ENCODE data around the gene USF3. TPM values are rescaled to one million over a fixed set of nuclear protein-coding genes. Genes with fewer than 3 reads are reported as not detected.

USF3 gene
- total RNA-seq, 5 donors from 2014 or later (not counting 1 experiment from before 2014, with no cell fraction given), result 16.9 to 31.7 (median 22.1) TPM

DNA sequence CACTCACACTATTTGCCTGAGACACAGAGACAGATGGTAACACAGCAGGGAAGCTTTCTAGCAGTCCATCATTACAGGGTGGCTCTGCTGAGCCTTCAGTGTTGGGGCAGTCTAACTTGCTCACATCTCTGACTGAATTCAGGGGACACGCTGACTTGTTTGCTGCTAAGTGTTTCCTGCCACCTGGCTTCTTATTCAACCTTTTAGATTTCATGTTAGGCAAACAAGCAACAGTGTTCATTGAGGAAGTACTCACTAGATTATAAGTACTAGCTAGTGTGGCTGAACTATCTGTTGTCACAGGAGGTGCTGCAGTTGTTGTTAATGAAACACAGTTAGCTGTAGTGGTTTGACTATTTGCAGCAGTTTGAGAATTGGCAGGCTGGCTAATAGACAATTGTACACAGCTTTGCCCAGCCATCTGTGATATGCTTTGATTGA, 37.3 kb downstream of the USF3 start:
- ATAC-seq (replicated peaks in 1 of 4) (no peak), DNase-seq (no peak)
- no CpG with 5 or more reads among the region's 1 CpG for WGBS (ENCODE audit: insufficient coverage)
- H3K27ac ChIP-seq (ENCODE audit: low read length), result no peak overlapping the region
- H3K9me3 ChIP-seq, result no peaks in the 10 kb centered on the region
- H3K36me3 Mint-ChIP-seq, result peaks cover 81% of the 10 kb centered on the region
- H3K9me3 Mint-ChIP-seq, result no peaks in the 10 kb centered on the region
- ChIA-PET POLR2A (no interaction called here), CTCF (no interaction called here)
- no peak overlapping the region for H3K4me3 Mint-ChIP-seq
- no peaks in the 10 kb centered on the region for H3K27me3 ChIP-seq (replicated peaks in 1 of 2; ENCODE audit: control insufficient read depth in 2 of 2, extremely low read depth in 1 of 2, insufficient read depth in 2 of 2, low read length in 1 of 2)
- no peak overlapping the region for H3K4me3 ChIP-seq (ENCODE audit: control insufficient read depth in 1 of 2, extremely low read depth in 1 of 2, low read length in 1 of 2)
- H3K4me1 ChIP-seq (ENCODE audit: control insufficient read depth in 1 of 2, extremely low read depth in 1 of 2, insufficient read depth in 2 of 2, low read length in 2 of 2), result no peaks in the 10 kb centered on the region
- H3K27me3 Mint-ChIP-seq, result no peaks in the 10 kb centered on the region
- H3K4me1 Mint-ChIP-seq, result peaks cover 0 to 19% (median 6%) of the 10 kb centered on the region in 3 donors
- H3K27ac Mint-ChIP-seq, result peak overlapping the region in 1 of 2 donors; percentile 7
- peaks cover 0 to 76% of the 10 kb centered on the region in 2 donors for H3K36me3 ChIP-seq (ENCODE audit: control insufficient read depth in 2 of 2, extremely low read depth in 1 of 2, insufficient read depth in 1 of 2, low read length in 1 of 2)

DNA sequence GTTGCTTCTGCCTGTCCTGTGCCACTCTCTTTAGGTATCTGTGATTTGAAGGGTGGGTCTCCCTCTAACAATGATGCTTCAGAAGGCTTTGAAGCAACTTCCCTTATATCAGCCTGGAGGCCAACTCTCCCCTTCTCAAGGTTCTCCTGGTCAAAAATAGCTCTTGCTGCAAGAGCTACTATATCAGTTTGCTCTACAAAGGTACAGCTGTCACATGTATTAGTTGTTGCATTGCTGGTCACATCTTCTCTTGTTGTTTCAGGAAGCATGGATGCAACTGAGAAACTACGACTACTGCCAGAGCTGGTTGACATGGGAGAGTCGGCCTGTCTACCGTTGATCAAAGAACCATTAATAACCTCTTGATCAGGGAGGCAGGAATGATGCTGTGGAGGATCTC, 38.3 kb downstream of the USF3 start:
- H3K27ac ChIP-seq (ENCODE audit: low read length), result no peak overlapping the region
- H3K9me3 Mint-ChIP-seq, result no peaks in the 10 kb centered on the region
- H3K27me3 ChIP-seq (replicated peaks in 1 of 2; ENCODE audit: control insufficient read depth in 2 of 2, extremely low read depth in 1 of 2, insufficient read depth in 2 of 2, low read length in 1 of 2), result no peaks in the 10 kb centered on the region
- ATAC-seq (replicated peaks in 1 of 4) (no peak), DNase-seq (no peak)
- no peaks in the 10 kb centered on the region for H3K4me1 ChIP-seq (ENCODE audit: control insufficient read depth in 1 of 2, extremely low read depth in 1 of 2, insufficient read depth in 2 of 2, low read length in 2 of 2)
- no peaks in the 10 kb centered on the region for H3K9me3 ChIP-seq
- H3K4me3 Mint-ChIP-seq, result no peak overlapping the region
- H3K36me3 Mint-ChIP-seq, result peaks cover 75% of the 10 kb centered on the region
- H3K4me1 Mint-ChIP-seq, result peaks cover 0 to 18% (median 6%) of the 10 kb centered on the region in 3 donors
- ChIA-PET POLR2A (no interaction called here), CTCF (interaction anchor here in 1 of 2 donors (0.5 kb wide), 1 partner anchor 10 kb away, joined by 3 read pairs; no protein-coding TSS in a partner anchor)
- H3K27me3 Mint-ChIP-seq, result no peaks in the 10 kb centered on the region
- 100% methylated on average over 1 of the region's 3 CpGs for WGBS (ENCODE audit: insufficient coverage)
- H3K4me3 ChIP-seq (ENCODE audit: control insufficient read depth in 1 of 2, extremely low read depth in 1 of 2, low read length in 1 of 2), result no peak overlapping the region
- H3K36me3 ChIP-seq (ENCODE audit: control insufficient read depth in 2 of 2, extremely low read depth in 1 of 2, insufficient read depth in 1 of 2, low read length in 1 of 2), result peaks cover 0 to 67% of the 10 kb centered on the region in 2 donors
- H3K27ac Mint-ChIP-seq, result no peak overlapping the region

DNA sequence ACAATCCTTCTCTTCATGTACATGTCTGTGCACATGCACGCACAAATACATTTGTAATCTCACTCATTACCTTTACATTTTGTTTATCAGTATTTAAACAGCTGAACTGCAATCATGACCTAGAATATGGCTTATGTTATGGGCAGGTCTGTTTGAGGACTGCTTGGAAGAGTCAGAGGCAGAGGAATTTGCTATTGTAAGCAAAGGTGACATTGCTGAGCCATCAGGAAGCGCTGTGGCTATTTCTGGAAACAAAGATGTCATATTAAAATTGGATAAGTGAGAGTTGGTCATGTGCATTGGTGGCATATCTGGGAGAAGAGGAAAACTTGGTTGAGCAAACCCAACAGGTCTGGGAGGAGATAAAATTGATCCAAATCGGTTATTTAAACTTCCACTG, 41.6 kb downstream of the USF3 start:
- Mint-ChIP-seq H3K36me3 (peaks cover 61% of the 10 kb centered on the region), H3K27ac (no peak overlapping the region), H3K4me1 (peaks cover 0 to 15% (median 6%) of the 10 kb centered on the region in 3 donors), H3K27me3 (no peaks in the 10 kb centered on the region), H3K4me3 (no peak overlapping the region), H3K9me3 (no peaks in the 10 kb centered on the region)
- 100% methylated on average over 1 of the region's 3 CpGs for WGBS (ENCODE audit: insufficient coverage)
- DNase-seq, result no peak
- Histone ChIP-seq H3K27ac (ENCODE audit: low read length) (no peak overlapping the region), H3K9me3 (no peaks in the 10 kb centered on the region), H3K4me1 (ENCODE audit: control insufficient read depth in 1 of 2, extremely low read depth in 1 of 2, insufficient read depth in 2 of 2, low read length in 2 of 2) (no peaks in the 10 kb centered on the region), H3K36me3 (ENCODE audit: control insufficient read depth in 2 of 2, extremely low read depth in 1 of 2, insufficient read depth in 1 of 2, low read length in 1 of 2) (peaks cover 0 to 37% of the 10 kb centered on the region in 2 donors), H3K4me3 (ENCODE audit: control insufficient read depth in 1 of 2, extremely low read depth in 1 of 2, low read length in 1 of 2) (no peak overlapping the region), H3K27me3 (replicated peaks in 1 of 2; ENCODE audit: control insufficient read depth in 2 of 2, extremely low read depth in 1 of 2, insufficient read depth in 2 of 2, low read length in 1 of 2) (no peaks in the 10 kb centered on the region)
- ChIA-PET CTCF (no interaction called here), POLR2A (no interaction called here)
- no peak for ATAC-seq (replicated peaks in 1 of 4)

DNA sequence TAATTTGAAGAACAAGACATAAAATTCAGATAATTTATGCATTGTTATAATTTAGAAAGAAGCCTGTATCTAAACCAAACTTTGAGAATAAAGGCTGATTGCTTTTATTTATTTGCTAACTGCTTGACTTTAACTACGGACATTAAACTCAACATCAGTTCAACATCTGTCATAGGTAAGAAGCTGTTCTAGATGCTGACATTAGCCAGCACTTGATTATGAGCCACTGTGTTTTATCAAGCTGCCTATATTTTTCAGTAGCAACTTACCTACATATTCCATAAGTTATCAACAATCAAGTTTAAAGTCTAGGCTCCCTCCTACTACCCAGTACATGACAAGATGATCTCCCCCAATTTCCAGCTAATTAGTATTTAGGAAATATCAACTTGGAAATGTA, 42.1 kb downstream of the USF3 start:
- Histone ChIP-seq H3K36me3 (ENCODE audit: control insufficient read depth in 2 of 2, extremely low read depth in 1 of 2, insufficient read depth in 1 of 2, low read length in 1 of 2) (peaks cover 0 to 32% of the 10 kb centered on the region in 2 donors), H3K9me3 (no peaks in the 10 kb centered on the region), H3K27me3 (replicated peaks in 1 of 2; ENCODE audit: control insufficient read depth in 2 of 2, extremely low read depth in 1 of 2, insufficient read depth in 2 of 2, low read length in 1 of 2) (no peaks in the 10 kb centered on the region), H3K4me1 (ENCODE audit: control insufficient read depth in 1 of 2, extremely low read depth in 1 of 2, insufficient read depth in 2 of 2, low read length in 2 of 2) (no peaks in the 10 kb centered on the region), H3K4me3 (ENCODE audit: control insufficient read depth in 1 of 2, extremely low read depth in 1 of 2, low read length in 1 of 2) (no peak overlapping the region), H3K27ac (ENCODE audit: low read length) (no peak overlapping the region)
- ChIA-PET POLR2A (interaction anchor here (0.6 kb wide), 2 partner anchors 94 to 160 kb away, joined by 3 to 6 read pairs; no protein-coding TSS in a partner anchor), CTCF (interaction anchor here in 1 of 2 donors (0.5 kb wide), 1 partner anchor 32 kb away, joined by 8 read pairs; no protein-coding TSS in a partner anchor)
- WGBS (ENCODE audit: insufficient coverage), result no CpG with 5 or more reads among the region's 1 CpG
- no peak for DNase-seq
- H3K4me3 Mint-ChIP-seq, result no peak overlapping the region
- no peaks in the 10 kb centered on the region for H3K27me3 Mint-ChIP-seq
- peaks cover 55% of the 10 kb centered on the region for H3K36me3 Mint-ChIP-seq
- no peaks in the 10 kb centered on the region for H3K9me3 Mint-ChIP-seq
- peaks cover 0 to 11% (median 6%) of the 10 kb centered on the region in 3 donors for H3K4me1 Mint-ChIP-seq
- no peak for ATAC-seq (replicated peaks in 1 of 4)
- no peak overlapping the region for H3K27ac Mint-ChIP-seq

DNA sequence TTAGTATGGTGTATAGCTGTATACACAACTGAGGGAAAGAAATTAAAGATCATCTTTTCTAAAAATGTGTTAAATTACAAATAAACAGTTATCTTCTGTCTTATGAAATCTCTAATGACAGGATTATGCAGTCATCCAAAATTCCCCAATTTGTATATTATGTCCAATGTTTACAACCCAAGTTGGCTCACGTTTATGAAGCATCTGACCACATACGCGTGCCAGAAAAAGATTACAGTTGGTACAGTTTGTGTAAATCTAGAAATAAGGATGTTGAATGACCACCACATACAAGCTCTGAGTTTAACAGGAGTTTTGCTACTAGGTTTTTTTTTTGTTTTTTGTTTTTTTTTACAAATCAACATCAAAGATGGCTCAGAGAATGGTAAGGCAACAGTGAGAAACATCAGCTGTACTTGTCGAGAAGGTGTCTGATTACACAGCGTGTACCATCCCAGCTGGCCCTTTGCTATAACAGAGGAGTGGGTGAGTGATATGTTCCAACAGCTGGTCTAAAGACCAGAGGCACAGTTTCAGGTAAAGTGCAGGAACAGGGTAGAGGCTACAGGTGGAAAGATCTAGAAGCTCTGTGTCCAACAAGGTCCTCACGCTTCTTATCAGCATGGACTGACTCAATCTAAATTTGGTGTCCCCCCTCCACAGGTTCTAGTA, 47.1 kb downstream of the USF3 start:
- no peak overlapping the region for H3K4me3 ChIP-seq (ENCODE audit: control insufficient read depth in 1 of 2, extremely low read depth in 1 of 2, low read length in 1 of 2)
- no peak overlapping the region for H3K27ac ChIP-seq (ENCODE audit: low read length)
- peaks cover 5% of the 10 kb centered on the region for H3K9me3 ChIP-seq
- WGBS (ENCODE audit: insufficient coverage), result 100% methylated on average over 2 of the region's 6 CpGs
- DNase-seq (no peak), ATAC-seq (replicated peaks in 1 of 4) (no peak)
- H3K4me1 ChIP-seq (ENCODE audit: control insufficient read depth in 1 of 2, extremely low read depth in 1 of 2, insufficient read depth in 2 of 2, low read length in 2 of 2), result no peaks in the 10 kb centered on the region
- peaks cover 28% of the 10 kb centered on the region for H3K36me3 Mint-ChIP-seq
- CTCF ChIA-PET, result no interaction called here
- H3K27me3 ChIP-seq (replicated peaks in 1 of 2; ENCODE audit: control insufficient read depth in 2 of 2, extremely low read depth in 1 of 2, insufficient read depth in 2 of 2, low read length in 1 of 2), result no peaks in the 10 kb centered on the region
- H3K27ac Mint-ChIP-seq, result no peak overlapping the region
- no peaks in the 10 kb centered on the region for H3K27me3 Mint-ChIP-seq
- POLR2A ChIA-PET, result interaction anchor here (0.6 kb wide), 2 partner anchors 12 to 81 kb away, joined by 3 to 4 read pairs; no protein-coding TSS in a partner anchor
- peaks cover 4 to 15% (median 14%) of the 10 kb centered on the region in 3 donors for H3K9me3 Mint-ChIP-seq
- no peaks in the 10 kb centered on the region for H3K36me3 ChIP-seq (ENCODE audit: control insufficient read depth in 2 of 2, extremely low read depth in 1 of 2, insufficient read depth in 1 of 2, low read length in 1 of 2)
- H3K4me1 Mint-ChIP-seq, result no peaks in the 10 kb centered on the region
- H3K4me3 Mint-ChIP-seq, result no peak overlapping the region

DNA sequence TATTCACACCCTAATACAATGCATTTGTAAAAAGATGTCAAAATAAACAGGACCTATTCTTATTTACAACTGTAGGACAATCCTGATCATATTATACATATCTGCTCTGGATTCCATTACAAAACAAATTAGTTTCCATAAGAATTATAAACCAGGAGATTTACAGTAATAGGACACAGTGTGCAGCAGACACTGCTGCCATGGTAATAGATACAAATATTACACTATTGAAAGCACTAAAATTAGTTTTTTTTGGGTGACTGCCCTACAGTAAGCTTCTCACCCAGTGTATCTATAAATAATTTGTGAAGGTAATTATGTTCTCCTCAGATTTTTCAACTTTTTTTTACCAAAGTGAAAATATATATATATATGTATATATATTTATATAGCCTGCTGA, 47.9 kb downstream of the USF3 start:
- POLR2A ChIA-PET, result no interaction called here
- H3K27ac ChIP-seq (ENCODE audit: low read length), result no peak overlapping the region
- H3K4me3 ChIP-seq (ENCODE audit: control insufficient read depth in 1 of 2, extremely low read depth in 1 of 2, low read length in 1 of 2), result no peak overlapping the region
- H3K9me3 ChIP-seq, result peaks cover 5% of the 10 kb centered on the region
- no peaks in the 10 kb centered on the region for H3K27me3 ChIP-seq (replicated peaks in 1 of 2; ENCODE audit: control insufficient read depth in 2 of 2, extremely low read depth in 1 of 2, insufficient read depth in 2 of 2, low read length in 1 of 2)
- Mint-ChIP-seq H3K4me1 (no peaks in the 10 kb centered on the region), H3K9me3 (peaks cover 9 to 20% (median 14%) of the 10 kb centered on the region in 3 donors), H3K36me3 (peaks cover 31% of the 10 kb centered on the region), H3K4me3 (no peak overlapping the region), H3K27me3 (no peaks in the 10 kb centered on the region), H3K27ac (no peak overlapping the region)
- ATAC-seq (replicated peaks in 1 of 4) (no peak), DNase-seq (no peak)
- H3K4me1 ChIP-seq (ENCODE audit: control insufficient read depth in 1 of 2, extremely low read depth in 1 of 2, insufficient read depth in 2 of 2, low read length in 2 of 2), result no peaks in the 10 kb centered on the region
- CTCF ChIA-PET, result no interaction called here
- H3K36me3 ChIP-seq (ENCODE audit: control insufficient read depth in 2 of 2, extremely low read depth in 1 of 2, insufficient read depth in 1 of 2, low read length in 1 of 2), result no peaks in the 10 kb centered on the region

Measured in T-cell (primary cell).